Activated CD4-positive, alpha-beta T cell treated with anti-CD3 and anti-CD28 coated beads for 1 hour (primary cell): ENCODE results near the gene ANXA1.

Experiments
- DNase-seq: peaks from one replicate; pipeline ENCODE4 v3.0.0-alpha.2; 2020

ANXA1 gene

GRCh38 chr9:73151653-73152542, at the start of gene ANXA1:
TSS of gene ANXA1 (plus strand) at chr9:73151865. CDS start at chr9:73158536, 6,671 bp downstream.
- DNase-seq, result no peak

GRCh38 chr9:73104342-73104741, 47.3 kb upstream of the ANXA1 start:
- no peak for DNase-seq

GRCh38 chr9:73104921-73105320, 46.7 kb upstream of the ANXA1 start:
- DNase-seq, result no peak

DNA sequence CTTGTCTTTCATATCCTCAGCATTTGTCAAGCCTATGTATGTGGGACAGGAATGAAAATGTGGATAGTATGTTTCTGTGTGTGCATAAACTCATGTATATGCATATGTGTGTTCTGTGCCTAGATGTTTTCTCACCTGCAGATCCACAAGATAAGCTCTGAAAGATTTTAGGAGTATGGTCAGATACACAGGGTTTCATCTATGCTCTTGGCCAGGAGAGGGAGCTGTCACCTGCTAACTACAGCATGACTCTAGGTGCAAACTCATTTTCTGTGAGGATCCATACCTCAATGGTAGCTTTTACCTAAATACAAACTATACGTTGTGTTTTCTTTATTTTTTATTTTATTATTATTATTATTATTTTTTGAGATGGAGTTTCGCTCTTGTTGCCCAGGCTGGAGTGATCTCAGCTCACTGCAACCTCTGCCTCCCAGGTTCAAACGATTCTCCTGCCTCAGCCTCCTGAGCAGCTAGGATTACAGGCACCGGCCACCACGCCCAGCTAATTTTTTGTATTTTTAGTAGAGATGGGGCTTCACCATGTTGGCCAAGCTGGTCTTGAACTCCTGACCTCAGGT, 44.1 kb upstream of the ANXA1 start:
- peak; percentile 36 for DNase-seq

DNA sequence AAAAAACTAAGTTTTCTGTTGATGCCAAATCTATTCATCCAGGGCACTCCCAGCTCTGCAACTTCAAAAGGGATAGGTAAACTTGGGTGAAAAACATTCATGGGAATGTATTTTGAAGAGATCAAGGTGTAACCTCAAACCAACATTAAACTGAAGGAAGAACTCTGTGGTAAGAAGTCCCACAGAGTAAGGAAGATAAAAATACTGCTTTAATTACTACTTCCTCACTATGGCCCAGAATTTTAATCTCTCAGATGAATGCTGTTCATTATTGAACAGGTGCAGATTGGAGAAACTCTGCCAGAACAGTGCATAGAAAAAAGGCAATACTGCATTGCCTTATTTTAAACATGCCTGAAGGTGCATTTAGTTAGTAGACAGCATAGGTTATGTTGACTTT, 37.6 kb upstream of the ANXA1 start:
- DNase-seq, result no peak

DNA sequence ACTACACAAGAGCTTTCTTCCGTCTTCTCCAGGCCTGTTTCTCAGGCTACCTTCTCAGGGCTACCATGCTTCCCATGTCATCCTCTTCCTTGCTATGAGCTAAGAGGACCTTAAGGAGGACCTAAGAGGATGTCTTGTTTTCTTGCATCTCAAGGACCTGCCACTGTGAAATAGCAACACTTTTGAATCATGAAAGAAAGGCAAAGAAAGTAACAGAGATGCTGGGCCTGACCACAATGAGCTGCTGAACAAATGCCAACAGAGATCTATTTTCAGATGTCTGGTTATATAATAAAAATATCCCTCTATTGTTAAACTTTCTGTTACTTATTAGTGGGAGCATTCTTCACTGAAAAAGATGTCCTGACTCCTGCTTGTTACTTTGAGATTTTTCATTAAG, 36.7 kb upstream of the ANXA1 start:
- DNase-seq, result no peak

DNA sequence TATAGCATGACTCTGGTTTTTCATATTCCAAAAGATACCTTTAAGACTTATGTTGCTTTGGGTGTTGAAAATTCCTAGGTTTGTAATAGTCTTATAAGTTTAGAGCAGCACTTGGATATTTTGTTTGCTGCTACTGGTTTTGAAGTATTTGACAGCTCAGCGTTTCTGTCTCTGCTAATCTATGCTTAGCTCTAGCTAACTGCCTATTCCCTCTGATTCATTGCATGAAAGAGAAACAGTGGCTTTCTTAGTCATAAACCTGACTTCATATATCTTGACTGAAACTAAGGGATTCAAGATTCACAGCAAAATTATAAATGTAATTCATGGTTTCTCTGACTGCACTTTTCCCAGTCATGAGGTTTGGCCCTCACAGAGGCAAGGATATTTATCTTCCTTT, 35.6 kb upstream of the ANXA1 start:
- DNase-seq, result no peak

GRCh38 chr9:73116880-73117279, 34.8 kb upstream of the ANXA1 start:
- no peak for DNase-seq

- no peak for DNase-seq
Observed at GRCh38 chr9:73118286-73118685, 33.4 kb upstream of the ANXA1 start.

- DNase-seq, result no peak
Observed at GRCh38 chr9:73118898-73119554, 32.6 kb upstream of the ANXA1 start.

DNA sequence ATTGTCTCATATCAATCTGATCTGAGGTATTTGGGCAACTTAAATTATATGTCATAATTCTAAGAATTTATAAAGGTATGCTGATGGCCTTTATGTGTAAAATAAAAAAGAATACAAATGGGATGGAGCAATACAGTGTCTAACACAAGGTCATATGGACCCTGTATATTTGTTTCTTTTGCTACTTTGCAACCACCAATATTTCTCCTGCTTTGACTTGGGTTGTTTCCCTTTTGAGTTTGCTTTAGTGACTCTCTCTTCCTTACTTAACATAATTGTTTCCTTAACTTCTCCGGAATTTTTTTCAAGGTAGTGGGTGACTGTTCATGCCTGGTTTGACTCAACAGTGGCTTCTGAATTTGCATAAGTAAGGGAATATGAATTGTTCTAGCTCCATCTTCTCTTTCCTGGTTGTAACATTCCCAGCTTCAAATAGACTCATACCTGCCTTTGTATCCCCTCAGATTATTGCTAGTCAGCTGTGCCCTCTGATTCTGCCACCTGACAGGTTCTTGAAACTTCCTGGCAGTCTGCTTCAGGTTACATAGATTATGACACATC, 30.2 kb upstream of the ANXA1 start:
- DNase-seq, result no peak

DNA sequence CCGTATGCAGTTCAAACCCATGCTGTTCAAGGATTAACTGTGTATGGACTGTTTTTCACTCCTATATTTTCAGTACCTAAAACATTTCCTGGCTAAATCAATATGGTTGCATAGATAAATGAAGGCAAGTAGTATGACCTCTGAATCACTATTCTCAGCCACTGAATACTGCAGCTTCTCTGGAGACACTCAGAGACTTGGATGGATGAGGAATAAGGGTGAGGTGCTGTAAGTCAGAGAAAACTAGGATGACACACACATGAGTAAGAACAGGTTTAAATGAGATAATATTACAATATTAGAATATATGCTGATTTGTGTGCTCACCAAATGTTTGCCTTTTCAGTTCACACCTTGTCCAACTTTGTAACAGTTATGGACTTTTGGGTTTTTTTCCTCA, 26.0 kb upstream of the ANXA1 start:
- DNase-seq, result no peak

- no peak for DNase-seq
Observed at GRCh38 chr9:73129941-73130685, 21.6 kb upstream of the ANXA1 start.

DNA sequence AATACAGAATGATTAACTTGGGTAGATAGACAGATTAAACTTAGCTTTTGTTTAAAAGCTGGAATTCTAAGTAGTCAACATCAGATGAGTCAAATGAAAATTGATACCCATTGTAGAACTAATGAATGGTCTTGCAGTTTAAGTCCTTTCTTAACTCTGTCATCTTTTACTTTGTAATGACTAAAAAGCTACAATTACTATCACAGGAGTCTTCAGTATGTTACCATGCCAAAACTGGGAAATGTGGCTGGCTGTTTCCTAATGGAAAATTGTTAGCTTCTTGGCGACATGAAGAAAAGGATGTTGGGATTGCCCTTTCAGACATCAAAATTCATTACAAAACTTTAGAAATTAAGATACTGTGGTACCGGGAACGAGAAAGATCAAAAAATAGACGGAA, 20.2 kb upstream of the ANXA1 start:
- DNase-seq, result no peak

GRCh38 chr9:73132034-73132776, 19.5 kb upstream of the ANXA1 start:
- peak; percentile 60 for DNase-seq

DNA sequence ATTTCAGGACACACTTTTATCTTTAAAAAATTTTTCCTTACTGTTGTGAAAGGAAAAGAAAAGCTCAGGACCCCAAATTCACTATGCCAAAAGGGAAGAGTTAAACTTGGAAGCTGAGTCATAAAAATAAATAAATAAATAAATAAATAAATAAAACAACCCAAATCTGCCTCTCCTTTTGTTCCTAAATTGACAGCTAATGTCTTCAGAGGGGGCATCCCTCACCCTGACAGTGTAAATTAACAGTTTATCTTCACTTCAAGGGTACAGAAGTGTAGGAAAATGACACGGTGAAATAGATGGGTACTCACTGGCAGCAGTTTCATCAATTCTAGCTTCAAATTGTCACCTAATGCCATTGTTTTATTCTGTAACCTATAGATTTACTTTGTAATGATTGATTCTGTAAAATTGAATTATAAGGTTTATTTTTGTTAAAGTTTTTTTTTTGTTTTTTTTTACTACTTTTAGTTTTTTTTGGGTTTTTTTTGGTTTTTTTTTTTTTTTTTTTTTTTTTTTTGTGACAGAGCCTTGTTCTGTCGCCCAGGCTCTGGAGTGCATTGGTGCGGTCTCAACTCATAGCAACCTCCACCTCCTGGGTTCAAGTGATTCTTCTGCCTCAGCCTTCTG, 18.5 kb upstream of the ANXA1 start:
- DNase-seq, result no peak

GRCh38 chr9:73133921-73134407, 17.7 kb upstream of the ANXA1 start:
- no peak for DNase-seq

GRCh38 chr9:73135394-73135793, 16.3 kb upstream of the ANXA1 start:
- no peak for DNase-seq

GRCh38 chr9:73137286-73137899, 14.3 kb upstream of the ANXA1 start:
- DNase-seq, result no peak

DNA sequence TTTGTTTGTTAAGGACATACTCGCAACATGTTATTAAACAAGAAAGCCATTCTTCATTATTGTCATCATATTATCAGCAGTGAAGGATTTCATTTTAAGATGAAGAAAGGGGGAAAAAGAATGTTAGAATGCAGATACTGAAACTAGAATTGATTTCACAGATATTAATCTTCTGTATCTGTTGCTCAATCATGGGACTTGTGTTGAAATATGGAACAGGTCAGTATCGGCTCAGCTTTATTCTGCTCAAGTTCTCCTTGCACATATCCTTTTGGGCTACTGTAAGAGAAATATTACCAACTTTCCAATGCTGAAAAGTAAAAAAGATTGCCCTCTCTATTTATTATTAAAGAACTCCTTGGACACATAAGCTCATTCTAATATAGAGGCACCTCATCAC, 13.8 kb upstream of the ANXA1 start:
- DNase-seq, result no peak

DNA sequence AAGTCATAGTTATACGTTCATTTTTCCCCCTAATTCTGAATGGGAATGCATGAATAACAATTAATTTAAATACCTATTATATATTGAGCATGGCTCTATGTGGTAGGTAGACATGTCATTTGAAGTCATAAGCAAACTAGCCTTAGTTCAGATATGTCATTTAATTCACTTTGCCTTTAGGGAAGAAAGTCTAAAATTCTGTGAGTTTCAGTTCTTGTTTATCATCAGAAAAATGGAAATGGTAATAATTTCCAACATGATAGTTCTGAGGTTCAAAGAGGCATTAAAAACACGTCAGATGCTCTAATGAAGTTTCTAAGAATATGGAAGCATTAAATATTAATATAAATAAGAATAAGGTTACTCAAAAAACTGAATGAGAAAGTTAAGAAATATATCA, 13.1 kb upstream of the ANXA1 start:
- no peak for DNase-seq
